Measurements from ENCODE around the gene UBA5.
A peak's percentile ranks its signal among the peaks of the same experiment; 100 is the strongest.

Gene UBA5

DNA sequence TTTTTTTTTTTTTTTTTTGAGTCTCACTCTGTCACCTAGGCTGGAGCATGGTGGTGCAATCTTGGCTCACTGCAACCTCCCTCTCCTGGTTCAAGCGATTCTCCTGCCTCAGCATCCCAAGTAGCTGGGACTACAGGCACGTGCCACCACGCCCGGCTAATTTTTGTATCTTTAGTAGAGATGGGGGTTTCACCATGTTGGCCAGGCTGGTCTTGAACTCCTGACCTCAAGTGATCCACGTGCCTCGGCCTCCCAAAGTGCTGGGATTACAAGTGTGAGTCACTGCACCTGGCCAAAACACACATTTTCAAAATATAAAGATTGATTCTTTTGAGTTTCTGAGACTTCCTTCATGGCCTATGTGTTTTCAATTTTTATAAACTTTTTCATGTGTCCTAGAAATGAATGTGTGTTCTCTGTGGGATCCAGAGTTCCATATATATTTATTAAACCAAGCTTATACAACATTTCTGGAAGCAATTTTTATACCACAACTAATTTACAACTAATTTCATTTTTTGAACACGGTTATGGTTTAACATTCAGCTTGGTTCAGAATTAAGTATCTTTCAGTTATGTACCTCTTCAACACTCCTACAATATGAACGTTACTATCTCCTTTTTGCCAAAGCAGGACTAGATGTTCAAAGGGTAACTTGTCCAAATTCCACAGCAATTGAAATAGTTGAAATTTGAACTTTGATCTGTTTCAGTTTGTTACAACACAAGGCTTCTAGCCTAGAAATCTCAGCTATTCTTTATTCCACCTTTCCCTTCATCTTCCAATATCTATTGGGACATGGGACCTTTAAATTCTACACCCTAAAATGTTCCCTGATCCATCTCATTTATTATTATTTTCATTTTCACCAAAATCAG is 2.0 kb upstream of the UBA5 start:
- H3K4me3 ChIP-seq (ENCODE audit: low read depth, low read length) = no peak overlapping the region
- no peak for TF ChIP-seq CTCF (conservative IDR thresholded peaks at IDR 0.05; ENCODE audit: low read depth, low read length)
- DNase-seq (ENCODE audit: low read depth) = peak; percentile 24

DNA sequence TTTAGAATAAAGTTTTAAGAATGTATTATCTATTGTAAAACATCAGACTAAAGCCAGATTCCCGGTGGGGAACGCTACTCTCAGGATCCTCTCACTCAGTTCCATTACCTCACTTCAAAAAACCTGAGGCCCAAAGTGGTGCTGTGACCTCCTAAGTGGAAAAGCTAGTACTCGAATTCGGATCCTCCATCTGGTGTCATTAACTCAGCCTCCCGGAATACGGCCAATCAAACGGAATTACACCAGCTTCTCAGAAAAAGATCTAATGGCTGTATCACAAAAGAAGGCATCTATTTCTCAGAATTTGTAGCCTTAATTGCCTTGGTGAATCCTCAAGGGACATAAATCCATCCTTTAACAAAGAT is 1.1 kb upstream of the UBA5 start:
- no peak for DNase-seq (ENCODE audit: low read depth)
- TF ChIP-seq CTCF (conservative IDR thresholded peaks at IDR 0.05; ENCODE audit: low read depth, low read length) = no peak
- H3K4me3 ChIP-seq (ENCODE audit: low read depth, low read length) = peak overlapping the region; percentile 97

GRCh38 chr3:132659365-132660051 is 621 bp upstream of the UBA5 start, which contains the start of gene ACAD11:
Gene ACAD11, minus strand, starts transcription at chr3:132659809. Its CDS starts 58 bp downstream, at chr3:132659751.
- H3K4me3 ChIP-seq (ENCODE audit: low read depth, low read length) = peak within 1 kb of the TSS; percentile 97
- TF ChIP-seq CTCF (conservative IDR thresholded peaks at IDR 0.05; ENCODE audit: low read depth, low read length) = peak; percentile 81
- peak; percentile 73 for DNase-seq (ENCODE audit: low read depth)

- DNase-seq (ENCODE audit: low read depth) = peak; percentile 26
- TF ChIP-seq CTCF (conservative IDR thresholded peaks at IDR 0.05; ENCODE audit: low read depth, low read length) = no peak
Observed at GRCh38 chr3:132660811-132661070, 612 bp downstream of the UBA5 start.

DNA sequence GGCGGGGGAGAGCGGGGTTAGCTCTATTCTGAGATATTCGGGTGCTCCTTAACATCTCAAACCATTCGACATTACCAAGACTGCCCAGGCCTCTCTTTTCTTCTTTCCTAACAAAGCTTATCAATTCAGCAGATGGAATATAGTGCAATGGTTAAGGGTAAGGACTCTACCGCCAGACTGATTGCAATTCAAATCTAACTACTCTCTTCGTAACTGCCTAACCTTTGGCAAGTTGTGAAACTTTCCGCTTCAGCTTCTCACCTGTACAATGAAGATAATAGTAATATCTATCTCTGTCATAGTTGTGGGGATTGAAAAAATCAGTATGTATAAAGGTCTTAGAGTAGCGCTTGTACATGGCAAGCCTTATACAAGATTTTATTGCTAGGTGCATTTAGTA is 972 bp downstream of the UBA5 start:
- peak overlapping the region; percentile 97 for H3K4me3 ChIP-seq (ENCODE audit: low read depth, low read length)
- no peak for DNase-seq (ENCODE audit: low read depth)
- no peak for TF ChIP-seq CTCF (conservative IDR thresholded peaks at IDR 0.05; ENCODE audit: low read depth, low read length)

More at GRCh38 chr3:132660811-132661070, 612 bp downstream of the UBA5 start:
- peak overlapping the region; percentile 97 for H3K4me3 ChIP-seq (ENCODE audit: low read depth, low read length)

- no peak for TF ChIP-seq CTCF (conservative IDR thresholded peaks at IDR 0.05; ENCODE audit: low read depth, low read length)
- H3K4me3 ChIP-seq (ENCODE audit: low read depth, low read length) = no peak overlapping the region
- DNase-seq (ENCODE audit: low read depth) = no peak
Observed at GRCh38 chr3:132662212-132662611, 2.1 kb downstream of the UBA5 start.

All from choroid plexus epithelial cell (primary cell).